Activated T-helper 9 cell treated with anti-CD3 and anti-CD28 coated beads, Interleukin-2, amount 50 U/mL, for 16 hours (primary cell): ENCODE data around the gene IGF1R.
"Not testable (repeated sequence)": the region's sequence is repeated elsewhere in the genome, so short reads cannot be mapped to it uniquely, and the experiment has no call there.

Experiments
- DNase-seq: peaks from one replicate; pipeline ENCODE4 v3.0.0-alpha.2; 2020; ENCODE audit warnings: low read depth

IGF1R gene

DNA sequence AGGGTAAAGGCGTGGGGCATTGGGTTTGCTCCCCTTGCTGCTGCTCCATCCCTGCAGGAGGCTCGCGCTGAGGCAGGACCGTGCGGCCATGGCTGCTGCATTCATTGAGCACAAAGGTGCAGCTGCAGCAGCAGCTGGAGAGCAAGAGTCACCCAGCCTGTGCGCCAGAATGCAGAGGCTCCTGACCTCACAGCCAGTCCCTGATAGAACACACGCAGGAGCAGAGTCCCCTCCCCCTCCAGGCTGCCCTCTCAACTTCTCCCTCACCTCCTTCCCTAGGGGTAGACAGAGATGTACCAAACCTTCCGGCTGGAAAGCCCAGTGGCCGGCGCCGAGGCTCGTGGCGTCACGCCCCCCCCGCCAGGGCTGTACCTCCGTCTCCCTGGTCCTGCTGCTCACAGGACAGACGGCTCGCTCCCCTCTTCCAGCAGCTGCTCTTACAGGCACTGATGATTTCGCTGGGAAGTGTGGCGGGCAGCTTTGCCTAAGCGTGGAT, 312.3 kb downstream of the IGF1R start:
- DNase-seq, result no peak

GRCh38 chr15:98963444-98963843, 315.1 kb downstream of the IGF1R start:
- DNase-seq, result no peak

GRCh38 chr15:98964466-98965133, 316.3 kb downstream of the IGF1R start:
- no peak for DNase-seq

GRCh38 chr15:98965134-98965491, 316.8 kb downstream of the IGF1R start:
- DNase-seq, result not testable (repeated sequence)

DNA sequence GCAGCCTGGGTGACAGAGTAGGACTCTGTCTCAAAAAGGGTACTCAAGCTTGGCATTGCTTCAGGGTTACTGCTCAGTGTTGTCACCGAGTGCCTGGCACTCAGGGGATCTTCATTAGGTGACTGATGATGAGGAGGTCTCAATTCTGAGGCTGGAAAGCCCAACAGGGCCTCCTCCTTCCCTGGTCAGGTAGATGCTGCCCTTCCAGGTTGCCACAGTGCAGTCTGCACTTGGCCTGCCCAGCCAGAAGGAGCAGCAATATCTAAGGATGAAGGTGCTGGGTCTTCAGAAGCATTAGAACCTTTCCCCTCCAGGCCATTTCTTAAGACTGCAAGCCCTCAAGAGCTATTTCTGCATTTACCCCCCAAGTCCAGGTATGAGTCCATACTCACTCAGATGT, 317.3 kb downstream of the IGF1R start:
- DNase-seq, result no peak

- DNase-seq, result no peak
These were observed 317.9 kb downstream of the IGF1R start for GRCh38 chr15:98966091-98966787.

DNA sequence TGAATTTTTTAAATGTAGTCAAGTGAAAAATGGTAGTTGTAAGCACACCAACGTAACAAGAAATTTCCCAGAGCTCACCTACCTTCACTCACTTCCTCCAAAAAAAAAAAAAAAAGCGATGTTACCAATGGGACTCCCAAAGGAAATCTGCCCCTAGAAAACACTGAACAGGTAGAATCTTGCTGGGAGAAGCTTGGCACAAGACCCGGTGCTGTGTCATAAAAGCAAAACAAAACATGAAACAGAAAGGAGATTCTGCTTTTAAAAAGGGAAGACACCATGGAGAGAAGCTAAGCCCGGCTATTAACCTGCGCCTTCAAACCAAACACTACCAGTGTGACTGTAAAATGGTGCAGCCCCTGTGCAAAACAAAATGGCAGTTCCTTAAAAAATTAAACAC, 318.8 kb downstream of the IGF1R start:
- no peak for DNase-seq

DNA sequence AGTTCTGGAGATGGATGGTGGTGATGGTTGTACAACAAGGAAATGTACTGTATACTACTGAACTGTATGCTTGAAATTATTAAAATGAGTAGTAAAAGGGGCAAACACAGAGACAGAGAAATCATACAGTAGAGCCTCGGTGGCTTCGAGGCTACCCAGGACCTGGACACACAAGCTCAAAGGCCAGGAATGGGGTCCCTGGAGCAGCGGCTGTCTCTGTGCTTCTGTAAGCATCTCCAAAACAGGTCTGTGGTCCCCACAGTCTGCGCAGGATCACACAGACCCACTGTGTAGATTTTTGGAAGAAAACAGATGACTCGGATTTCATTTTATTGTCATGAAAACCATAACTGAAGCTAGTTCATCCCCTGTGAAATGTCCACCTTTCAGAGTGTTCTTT, 319.6 kb downstream of the IGF1R start:
- no peak for DNase-seq

DNA sequence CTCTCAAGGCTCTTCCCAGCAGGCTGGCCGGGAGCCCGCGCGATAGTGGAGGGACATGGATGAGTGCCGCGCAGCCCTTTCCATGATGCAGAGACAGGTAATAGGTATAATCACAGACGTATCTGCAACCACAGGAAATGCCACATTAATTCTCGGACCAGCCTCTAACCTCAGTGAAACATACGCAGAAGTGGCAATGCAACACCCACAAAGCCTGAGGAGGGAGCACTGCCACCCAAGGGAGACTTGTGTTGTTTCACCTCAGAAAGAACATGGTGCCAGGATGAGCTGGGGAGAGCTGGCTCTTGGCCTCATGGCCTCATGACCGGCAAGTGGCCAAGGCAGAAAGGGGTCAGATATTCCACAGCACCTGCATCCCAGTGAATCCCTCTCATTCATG, 320.2 kb downstream of the IGF1R start:
- DNase-seq, result no peak

DNA sequence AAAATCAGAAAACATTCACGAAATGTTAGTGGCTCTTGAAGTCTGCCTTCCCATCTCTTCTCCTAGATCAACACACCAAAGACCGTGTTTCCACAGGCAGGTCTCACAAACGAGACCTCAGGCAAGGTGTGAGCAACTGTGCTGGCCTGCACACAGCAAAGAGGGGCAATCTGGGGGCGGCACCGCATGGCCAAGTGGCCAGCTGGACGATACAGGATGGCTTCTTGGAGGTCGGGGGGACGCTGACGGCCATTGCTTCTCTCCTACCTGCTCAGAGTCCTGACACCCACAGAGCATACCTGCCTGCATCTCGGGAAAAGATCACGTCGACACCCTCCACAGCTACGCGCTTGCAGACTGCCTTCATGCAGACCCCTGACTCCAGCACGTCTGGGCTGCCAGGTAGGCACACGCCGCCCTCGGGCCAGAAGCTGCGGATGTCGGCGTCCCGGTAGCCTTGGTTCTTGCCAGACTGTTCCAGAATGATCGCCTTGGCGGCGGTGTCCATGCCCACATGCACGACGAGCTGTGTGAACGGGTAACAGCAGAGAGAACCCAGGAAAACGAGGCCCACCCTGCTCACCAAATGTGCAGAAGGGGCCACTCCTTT, 320.9 kb downstream of the IGF1R start:
- DNase-seq, result no peak

DNA sequence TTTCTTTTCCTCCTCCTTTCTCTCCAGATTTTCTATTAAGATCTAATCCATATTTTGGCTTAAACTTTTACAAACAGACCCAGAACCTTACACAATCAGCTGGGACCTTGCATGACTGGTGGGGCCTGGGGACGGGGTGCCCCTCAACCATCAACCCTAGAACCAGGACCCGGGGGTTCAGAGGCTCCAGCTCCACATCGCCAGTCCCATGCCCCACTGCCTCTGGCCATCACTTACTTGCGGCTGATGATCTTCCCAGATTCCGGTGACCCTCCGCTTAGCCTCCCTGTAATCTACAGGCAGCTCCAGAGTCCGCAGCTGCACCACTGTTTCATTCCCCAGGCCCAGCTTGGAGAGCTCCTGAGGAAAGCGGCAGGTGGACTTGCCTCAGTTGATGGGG, 322.5 kb downstream of the IGF1R start:
- DNase-seq, result no peak

DNA sequence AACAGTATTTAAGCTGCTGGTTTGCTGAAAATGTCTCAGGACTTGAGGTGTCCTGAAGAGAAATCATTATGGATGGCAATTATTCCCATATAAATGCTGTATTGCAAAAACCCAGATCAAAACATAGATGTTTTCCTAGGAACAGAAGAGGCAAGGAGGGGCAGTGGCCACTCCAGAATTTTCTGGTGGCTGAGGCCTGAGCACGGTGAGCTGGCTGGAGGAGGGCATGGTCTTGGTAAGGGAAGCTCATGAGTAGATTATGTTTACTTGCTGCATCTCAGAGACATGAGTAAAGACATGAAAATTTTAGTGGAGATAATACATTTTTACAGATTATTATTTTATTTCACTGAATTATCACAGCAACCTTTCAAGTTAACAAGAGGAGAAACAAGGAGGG, 328.2 kb downstream of the IGF1R start:
- no peak for DNase-seq

- no peak for DNase-seq
These were observed 329.1 kb downstream of the IGF1R start for GRCh38 chr15:98977441-98977840.

- DNase-seq, result no peak
These were observed 329.8 kb downstream of the IGF1R start for GRCh38 chr15:98978153-98978552.

DNA sequence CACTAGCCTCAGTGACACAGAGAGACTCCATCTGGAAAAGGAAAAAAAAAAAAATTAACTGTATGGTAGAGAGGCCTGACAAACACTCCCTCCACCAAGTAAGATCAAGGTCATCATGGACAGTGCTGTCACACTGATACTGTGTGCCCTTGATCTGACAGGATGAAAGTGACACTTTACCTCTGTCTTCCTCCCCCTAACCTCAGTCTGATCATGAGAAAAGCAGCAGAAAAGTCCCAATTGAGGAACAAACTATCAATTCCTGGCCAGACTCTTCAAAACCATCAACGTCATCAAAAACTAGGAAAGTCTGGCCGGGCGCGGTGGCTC, 332.5 kb downstream of the IGF1R start:
- DNase-seq, result no peak

DNA sequence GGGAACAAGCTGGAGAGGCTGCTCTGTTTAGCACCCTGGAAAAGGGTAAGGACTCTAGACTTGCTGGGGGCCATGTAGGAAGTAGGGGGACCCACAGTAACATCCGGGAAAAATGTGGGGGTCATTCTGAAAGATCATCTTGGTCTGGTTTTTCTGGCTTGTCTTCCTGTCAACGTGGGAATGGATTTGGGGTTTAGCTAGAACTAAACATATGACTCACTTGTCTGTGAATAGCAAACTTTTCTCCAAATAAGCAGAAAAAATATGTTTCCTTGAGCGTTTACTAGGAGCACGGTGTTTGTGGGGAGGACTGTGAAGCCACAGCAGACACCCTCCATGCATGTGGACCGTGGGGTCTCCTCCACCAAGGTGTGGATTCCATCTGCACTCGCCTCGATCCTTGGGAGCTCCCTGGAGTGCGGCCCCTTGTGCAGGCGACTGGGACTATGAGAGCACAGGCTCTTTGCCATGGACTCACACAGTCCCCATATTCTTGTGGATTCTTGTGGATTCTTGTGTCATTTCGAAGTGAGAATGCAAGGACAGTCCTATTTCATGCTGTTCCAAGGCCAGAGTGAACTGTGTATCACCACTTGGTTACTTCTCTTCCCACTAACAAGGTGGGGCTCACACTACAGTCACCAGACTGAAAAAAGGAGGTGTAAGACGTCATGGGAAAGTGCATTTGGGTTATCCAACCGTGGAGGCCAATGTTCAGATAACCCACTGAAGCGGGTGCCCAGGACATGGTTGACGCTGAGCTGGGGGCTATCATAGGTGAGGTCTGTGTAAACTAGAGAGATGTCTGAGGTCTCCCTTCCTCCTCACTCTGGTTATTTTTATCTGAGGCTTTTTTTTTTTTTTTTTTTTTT, 333.7 kb downstream of the IGF1R start:
- DNase-seq, result no peak

DNA sequence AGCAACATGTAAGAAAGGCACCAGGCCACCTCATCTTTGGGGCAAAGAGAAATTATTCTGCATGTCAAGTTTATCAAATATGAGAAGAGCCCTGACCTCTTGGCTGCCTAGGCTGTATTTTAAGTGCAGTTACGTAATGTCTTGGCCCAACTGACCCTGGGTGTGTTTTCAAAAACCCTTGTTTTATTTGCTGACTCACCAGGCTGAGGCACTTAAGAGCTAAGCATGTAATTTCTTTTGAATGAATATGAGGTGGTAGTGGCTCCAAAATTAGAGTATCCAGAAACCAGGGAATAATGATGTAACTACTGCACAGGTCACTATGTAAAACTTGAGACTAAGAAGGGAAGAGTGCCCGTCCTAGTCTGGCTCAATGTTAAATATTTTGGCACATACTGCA, 335.0 kb downstream of the IGF1R start:
- no peak for DNase-seq

GRCh38 chr15:98986281-98986680, 337.9 kb downstream of the IGF1R start:
- no peak for DNase-seq

DNA sequence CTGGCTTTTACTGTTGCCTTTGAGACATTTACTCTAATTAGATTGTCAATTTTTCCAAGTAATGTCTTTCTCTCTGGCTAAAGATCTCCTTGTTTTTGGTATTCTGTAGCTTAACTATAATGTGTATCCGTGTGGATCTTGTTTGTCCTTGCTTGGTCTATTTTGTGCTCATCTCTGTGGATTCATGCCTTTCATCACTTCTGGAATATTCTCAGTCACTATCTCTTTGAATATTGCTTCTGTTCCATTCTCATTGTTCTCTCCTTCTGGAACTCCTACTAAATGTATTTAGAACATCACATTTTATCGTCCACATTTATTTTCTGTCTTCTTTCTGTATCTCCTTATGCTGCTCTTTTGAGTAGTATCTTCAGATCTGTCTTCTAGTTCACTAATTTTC, 346.6 kb downstream of the IGF1R start:
- DNase-seq, result no peak

DNA sequence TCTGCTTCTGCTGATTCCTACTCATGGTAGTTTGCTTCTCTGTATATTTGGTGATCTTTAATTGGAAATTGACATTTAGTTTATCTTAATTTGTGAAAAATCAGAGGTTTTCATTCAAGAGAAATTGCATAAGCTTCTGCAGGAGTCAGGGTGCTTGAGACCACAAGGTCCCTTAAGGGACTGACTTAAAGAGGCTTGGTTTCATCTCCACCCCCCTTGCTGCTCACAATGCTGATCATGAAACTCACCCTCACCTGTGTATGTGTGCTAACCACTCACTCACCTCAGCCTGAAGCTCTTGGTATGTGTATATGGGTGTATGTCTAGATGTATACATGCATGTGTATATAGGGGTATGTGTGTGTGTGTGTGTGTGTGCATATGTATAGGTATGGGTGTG, 347.8 kb downstream of the IGF1R start:
- DNase-seq, result no peak

- DNase-seq, result no peak
These were observed 348.3 kb downstream of the IGF1R start for GRCh38 chr15:98996624-98997023.

GRCh38 chr15:98997312-98997711, 349.0 kb downstream of the IGF1R start:
- no peak for DNase-seq

DNA sequence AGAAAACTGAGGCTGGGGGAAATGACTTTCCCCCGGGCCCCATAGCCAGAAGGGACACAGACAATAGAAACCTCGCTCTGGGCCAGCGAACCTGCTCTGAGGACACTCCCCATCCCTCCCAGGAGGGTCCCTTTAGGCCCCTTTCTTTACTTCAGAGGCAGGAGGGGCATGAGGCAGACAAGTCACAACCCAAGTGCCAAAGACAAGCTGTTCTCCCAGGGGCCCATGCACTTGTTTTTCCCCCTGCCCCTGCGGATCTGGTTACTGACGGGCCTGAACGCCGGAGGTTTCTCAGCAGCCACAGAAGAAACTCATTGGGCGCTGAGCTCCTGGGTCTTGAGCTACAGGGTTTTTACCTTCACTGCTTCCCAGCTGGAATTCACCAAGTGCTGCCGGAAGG, 349.4 kb downstream of the IGF1R start:
- no peak for DNase-seq
